ENCODE results near the gene FOXA2. TPM values are rescaled to one million over a fixed set of nuclear protein-coding genes. Genes with fewer than 3 reads are reported as not detected.

FOXA2 gene
- total and polyA plus RNA-seq, 2 of the 13 experiments (the other 11 are each of a cell fraction or from before 2014, with no cell fraction given) = 8.8 to 12.2 TPM

DNA sequence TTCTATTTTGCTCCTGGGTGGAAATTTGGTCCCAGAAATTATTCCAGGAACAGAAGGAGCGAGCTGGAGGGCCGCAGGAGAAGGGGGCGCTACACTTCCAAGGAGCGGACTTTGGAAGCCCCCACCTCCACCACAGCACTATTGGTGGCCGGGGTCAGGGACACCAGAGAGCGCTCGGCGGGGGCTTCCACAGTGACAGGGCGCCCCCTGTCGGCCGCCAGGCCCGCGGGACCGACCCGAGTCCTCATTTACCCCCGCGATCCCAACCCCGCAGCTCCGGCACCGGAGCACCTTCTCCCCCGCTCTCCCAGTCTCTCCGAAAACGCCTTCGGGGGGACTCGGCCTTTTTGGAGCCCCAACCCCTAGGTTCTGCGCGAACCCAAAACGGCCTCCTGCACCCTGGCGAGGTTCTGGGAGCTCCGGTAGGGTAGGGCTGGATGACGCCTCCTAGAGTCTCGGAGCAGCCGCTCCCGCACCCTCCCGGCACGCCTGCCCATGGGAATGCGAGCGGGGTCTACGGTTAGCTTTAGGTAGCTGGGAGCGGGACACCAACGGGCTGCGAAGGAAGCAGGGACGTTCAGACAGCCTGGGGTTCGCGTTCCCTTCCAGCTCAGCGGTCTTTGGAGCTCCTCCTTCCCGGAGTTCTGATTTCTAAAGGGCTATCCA is 2.4 kb upstream of the FOXA2 start (continued):
- TF ChIP-seq, protein P1, sequence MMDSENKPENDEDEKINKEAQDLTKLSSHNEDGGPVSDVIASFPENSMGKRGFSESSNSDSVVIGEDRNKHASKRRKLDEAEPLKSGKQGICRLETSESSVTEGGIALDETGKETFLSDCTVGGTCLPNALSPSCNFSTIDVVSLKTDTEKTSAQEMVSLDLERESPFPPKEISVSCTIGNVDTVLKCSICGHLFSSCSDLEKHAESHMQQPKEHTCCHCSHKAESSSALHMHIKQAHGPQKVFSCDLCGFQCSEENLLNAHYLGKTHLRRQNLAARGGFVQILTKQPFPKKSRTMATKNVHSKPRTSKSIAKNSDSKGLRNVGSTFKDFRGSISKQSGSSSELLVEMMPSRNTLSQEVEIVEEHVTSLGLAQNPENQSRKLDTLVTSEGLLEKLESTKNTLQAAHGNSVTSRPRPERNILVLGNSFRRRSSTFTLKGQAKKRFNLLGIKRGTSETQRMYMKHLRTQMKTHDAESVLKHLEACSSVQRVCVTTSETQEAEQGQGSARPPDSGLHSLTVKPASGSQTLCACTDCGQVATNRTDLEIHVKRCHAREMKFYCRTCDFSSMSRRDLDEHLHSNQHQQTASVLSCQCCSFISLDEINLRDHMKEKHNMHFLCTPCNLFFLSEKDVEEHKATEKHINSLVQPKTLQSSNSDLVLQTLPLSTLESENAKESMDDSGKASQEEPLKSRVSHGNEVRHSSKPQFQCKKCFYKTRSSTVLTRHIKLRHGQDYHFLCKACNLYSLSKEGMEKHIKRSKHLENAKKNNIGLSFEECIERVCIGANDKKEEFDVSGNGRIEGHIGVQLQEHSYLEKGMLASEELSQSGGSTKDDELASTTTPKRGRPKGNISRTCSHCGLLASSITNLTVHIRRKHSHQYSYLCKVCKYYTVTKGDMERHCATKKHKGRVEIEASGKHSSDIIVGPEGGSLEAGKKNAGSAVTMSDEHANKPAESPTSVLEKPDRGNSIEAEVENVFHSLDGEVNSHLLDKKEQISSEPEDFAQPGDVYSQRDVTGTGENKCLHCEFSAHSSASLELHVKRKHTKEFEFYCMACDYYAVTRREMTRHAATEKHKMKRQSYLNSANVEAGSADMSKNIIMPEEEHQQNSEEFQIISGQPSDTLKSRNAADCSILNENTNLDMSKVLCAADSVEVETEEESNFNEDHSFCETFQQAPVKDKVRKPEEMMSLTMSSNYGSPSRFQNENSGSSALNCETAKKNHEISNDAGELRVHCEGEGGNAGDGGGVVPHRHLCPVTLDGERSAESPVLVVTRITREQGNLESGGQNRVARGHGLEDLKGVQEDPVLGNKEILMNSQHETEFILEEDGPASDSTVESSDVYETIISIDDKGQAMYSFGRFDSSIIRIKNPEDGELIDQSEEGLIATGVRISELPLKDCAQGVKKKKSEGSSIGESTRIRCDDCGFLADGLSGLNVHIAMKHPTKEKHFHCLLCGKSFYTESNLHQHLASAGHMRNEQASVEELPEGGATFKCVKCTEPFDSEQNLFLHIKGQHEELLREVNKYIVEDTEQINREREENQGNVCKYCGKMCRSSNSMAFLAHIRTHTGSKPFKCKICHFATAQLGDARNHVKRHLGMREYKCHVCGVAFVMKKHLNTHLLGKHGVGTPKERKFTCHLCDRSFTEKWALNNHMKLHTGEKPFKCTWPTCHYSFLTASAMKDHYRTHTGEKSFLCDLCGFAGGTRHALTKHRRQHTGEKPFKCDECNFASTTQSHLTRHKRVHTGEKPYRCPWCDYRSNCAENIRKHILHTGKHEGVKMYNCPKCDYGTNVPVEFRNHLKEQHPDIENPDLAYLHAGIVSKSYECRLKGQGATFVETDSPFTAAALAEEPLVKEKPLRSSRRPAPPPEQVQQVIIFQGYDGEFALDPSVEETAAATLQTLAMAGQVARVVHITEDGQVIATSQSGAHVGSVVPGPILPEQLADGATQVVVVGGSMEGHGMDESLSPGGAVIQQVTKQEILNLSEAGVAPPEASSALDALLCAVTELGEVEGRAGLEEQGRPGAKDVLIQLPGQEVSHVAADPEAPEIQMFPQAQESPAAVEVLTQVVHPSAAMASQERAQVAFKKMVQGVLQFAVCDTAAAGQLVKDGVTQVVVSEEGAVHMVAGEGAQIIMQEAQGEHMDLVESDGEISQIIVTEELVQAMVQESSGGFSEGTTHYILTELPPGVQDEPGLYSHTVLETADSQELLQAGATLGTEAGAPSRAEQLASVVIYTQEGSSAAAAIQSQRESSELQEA (CRISPR knock-in tag; IDR thresholded peaks at IDR 0.05; ENCODE audit: not compliant biosample characterization) = peak; percentile 3
- TF ChIP-seq, protein P2, sequence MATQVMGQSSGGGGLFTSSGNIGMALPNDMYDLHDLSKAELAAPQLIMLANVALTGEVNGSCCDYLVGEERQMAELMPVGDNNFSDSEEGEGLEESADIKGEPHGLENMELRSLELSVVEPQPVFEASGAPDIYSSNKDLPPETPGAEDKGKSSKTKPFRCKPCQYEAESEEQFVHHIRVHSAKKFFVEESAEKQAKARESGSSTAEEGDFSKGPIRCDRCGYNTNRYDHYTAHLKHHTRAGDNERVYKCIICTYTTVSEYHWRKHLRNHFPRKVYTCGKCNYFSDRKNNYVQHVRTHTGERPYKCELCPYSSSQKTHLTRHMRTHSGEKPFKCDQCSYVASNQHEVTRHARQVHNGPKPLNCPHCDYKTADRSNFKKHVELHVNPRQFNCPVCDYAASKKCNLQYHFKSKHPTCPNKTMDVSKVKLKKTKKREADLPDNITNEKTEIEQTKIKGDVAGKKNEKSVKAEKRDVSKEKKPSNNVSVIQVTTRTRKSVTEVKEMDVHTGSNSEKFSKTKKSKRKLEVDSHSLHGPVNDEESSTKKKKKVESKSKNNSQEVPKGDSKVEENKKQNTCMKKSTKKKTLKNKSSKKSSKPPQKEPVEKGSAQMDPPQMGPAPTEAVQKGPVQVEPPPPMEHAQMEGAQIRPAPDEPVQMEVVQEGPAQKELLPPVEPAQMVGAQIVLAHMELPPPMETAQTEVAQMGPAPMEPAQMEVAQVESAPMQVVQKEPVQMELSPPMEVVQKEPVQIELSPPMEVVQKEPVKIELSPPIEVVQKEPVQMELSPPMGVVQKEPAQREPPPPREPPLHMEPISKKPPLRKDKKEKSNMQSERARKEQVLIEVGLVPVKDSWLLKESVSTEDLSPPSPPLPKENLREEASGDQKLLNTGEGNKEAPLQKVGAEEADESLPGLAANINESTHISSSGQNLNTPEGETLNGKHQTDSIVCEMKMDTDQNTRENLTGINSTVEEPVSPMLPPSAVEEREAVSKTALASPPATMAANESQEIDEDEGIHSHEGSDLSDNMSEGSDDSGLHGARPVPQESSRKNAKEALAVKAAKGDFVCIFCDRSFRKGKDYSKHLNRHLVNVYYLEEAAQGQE (IDR thresholded peaks at IDR 0.05; ENCODE audit: borderline replicate concordance in 1 of 2, low read depth in 1 of 2, low read length in 2 of 2) = no peak
- TF ChIP-seq HMGA1 (CRISPR knock-in tag; conservative IDR thresholded peaks at IDR 0.05) (no peak), ZNF224 (CRISPR knock-in tag; IDR thresholded peaks at IDR 0.05) (no peak), SMAD3 (CRISPR knock-in tag; IDR thresholded peaks at IDR 0.05) (0 out of 2 replicates have a peak, but pooled peaks have one; percentile 46), ZFP1 (CRISPR knock-in tag; IDR thresholded peaks at IDR 0.05) (no peak), RFXANK (CRISPR knock-in tag; IDR thresholded peaks at IDR 0.05) (no peak), ZC3H4 (CRISPR knock-in tag; IDR thresholded peaks at IDR 0.05; ENCODE audit: borderline replicate concordance) (no peak), MIER2 (CRISPR knock-in tag; IDR thresholded peaks at IDR 0.05) (no peak; the same call in 1 of the 2 replicates), ZNF234 (CRISPR knock-in tag; conservative IDR thresholded peaks at IDR 0.05) (no peak), CBX5 (CRISPR knock-in tag; IDR thresholded peaks at IDR 0.05; ENCODE audit: borderline replicate concordance) (peak; percentile 47; the same call in 1 of the 2 replicates)
- TF ChIP-seq, protein P3, sequence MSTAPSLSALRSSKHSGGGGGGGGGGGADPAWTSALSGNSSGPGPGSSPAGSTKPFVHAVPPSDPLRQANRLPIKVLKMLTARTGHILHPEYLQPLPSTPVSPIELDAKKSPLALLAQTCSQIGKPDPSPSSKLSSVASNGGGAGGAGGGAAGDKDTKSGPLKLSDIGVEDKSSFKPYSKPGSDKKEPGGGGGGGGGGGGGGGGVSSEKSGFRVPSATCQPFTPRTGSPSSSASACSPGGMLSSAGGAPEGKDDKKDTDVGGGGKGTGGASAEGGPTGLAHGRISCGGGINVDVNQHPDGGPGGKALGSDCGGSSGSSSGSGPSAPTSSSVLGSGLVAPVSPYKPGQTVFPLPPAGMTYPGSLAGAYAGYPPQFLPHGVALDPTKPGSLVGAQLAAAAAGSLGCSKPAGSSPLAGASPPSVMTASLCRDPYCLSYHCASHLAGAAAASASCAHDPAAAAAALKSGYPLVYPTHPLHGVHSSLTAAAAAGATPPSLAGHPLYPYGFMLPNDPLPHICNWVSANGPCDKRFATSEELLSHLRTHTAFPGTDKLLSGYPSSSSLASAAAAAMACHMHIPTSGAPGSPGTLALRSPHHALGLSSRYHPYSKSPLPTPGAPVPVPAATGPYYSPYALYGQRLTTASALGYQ (CRISPR knock-in tag; IDR thresholded peaks at IDR 0.05) = peak; percentile 57; the same call in 1 of the 2 replicates
- TF ChIP-seq, protein P4, sequence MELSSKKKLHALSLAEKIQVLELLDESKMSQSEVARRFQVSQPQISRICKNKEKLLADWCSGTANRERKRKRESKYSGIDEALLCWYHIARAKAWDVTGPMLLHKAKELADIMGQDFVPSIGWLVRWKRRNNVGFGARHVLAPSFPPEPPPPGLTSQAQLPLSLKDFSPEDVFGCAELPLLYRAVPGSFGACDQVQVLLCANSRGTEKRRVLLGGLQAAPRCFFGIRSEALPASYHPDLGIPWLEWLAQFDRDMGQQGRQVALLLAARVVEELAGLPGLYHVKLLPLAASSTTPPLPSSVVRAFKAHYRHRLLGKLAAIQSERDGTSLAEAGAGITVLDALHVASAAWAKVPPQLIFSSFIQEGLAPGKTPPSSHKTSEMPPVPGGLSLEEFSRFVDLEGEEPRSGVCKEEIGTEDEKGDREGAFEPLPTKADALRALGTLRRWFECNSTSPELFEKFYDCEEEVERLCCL (CRISPR knock-in tag; IDR thresholded peaks at IDR 0.05; ENCODE audit: borderline replicate concordance) = no peak
- TF ChIP-seq, protein P5, sequence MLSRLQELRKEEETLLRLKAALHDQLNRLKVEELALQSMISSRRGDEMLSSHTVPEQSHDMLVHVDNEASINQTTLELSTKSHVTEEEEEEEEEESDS (CRISPR knock-in tag; IDR thresholded peaks at IDR 0.05; ENCODE audit: borderline replicate concordance) = no peak
